ENCODE results near the gene LSM7. TPM values are rescaled to one million over a fixed set of nuclear protein-coding genes. Genes with fewer than 3 reads are reported as not detected.

The LSM7 gene
- total RNA-seq, 3 donors from 2014 or later = 95.1 to 188 (median 125) TPM

DNA sequence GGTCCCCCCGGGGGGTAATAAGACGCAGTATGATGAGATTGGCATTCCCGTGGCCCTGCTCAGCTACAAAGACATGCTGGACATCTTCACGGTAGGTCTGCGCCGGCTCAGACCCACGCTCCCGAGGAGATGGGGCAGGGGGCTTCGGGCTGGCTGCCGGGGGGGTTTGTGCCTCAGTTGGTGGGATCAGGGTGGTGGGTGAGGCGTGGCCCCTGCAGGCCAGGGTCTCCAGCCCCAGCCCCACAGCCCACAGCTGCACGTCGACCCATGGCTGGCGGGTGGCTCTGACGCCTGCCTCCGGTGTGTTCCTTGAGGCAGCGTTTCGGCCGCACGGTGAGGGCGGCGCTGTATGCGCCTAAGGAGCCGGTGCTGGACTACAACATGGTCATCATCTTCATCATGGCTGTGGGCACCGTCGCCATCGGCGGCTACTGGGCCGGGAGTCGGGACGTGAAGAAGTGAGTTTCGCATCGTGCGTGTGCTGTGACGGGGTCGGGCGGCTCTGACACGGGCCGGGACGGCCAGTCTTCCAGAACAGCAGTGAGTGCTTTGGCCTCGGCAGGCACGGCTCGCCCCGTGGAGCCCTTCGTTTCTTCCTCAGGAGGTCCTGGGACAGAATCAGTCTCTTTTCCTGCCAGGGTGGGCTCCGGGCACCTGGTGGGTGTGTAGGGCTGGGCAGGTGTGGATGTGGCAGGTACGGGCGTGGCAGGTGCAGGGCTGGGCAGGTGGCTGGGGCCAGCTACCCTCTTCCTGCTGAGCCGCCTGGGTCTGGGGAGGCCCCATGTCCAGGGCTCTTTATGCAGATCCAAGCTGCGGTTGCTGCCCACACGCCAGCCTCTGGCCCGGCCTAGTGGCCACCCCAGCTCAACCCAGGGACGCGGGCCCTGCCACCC is 10.6 kb upstream of the LSM7 start:
- Histone ChIP-seq H3K36me3 (no peaks in the 10 kb centered on the region), H3K27ac (no peak overlapping the region), H3K9me3 (no peaks in the 10 kb centered on the region), H3K4me1 (no peaks in the 10 kb centered on the region), H3K27me3 (no peaks in the 10 kb centered on the region), H3K4me3 (no peak overlapping the region)
- TF ChIP-seq, protein P1, sequence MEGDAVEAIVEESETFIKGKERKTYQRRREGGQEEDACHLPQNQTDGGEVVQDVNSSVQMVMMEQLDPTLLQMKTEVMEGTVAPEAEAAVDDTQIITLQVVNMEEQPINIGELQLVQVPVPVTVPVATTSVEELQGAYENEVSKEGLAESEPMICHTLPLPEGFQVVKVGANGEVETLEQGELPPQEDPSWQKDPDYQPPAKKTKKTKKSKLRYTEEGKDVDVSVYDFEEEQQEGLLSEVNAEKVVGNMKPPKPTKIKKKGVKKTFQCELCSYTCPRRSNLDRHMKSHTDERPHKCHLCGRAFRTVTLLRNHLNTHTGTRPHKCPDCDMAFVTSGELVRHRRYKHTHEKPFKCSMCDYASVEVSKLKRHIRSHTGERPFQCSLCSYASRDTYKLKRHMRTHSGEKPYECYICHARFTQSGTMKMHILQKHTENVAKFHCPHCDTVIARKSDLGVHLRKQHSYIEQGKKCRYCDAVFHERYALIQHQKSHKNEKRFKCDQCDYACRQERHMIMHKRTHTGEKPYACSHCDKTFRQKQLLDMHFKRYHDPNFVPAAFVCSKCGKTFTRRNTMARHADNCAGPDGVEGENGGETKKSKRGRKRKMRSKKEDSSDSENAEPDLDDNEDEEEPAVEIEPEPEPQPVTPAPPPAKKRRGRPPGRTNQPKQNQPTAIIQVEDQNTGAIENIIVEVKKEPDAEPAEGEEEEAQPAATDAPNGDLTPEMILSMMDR (IDR thresholded peaks at IDR 0.05) = no peak
- TF ChIP-seq POLR2AphosphoS5 (IDR thresholded peaks at IDR 0.05) (no peak), POLR2A (IDR thresholded peaks at IDR 0.05) (no peak)
- intact Hi-C loops (cut with DNase I; ENCODE audit: low total_unique reads) = no loop called here
- DNase-seq (ENCODE audit: low spot score in 2 of 2) = no peak

DNA sequence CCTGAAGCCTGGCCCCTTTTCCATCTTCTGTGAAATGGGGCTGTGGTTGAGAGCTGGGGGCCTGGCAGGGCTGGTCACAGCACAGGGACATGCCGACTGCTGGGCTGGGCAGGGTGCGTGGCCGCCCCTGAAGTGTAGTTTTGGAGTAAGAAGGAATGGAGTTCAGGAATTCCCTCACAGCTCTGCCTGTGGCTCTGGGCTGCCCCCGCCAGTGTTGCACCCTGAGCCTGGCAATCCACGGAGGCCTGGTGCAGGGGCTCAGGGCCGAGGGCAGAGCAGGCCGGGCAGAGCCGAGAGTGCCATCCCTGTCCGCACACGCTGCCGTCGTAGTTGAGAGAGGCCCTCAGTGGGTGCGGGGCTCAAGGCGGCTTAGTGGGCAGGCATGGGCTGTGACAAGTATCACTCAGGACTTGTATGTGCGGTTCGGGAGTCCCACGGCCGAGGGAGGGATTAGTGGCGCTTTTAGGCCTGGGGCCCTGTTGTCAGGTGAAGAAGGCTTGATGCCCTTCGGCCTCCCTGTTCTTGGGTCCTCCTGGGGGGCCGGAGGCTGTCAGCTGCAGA is 9.7 kb upstream of the LSM7 start:
- Histone ChIP-seq H3K4me1 (no peaks in the 10 kb centered on the region), H3K9me3 (no peaks in the 10 kb centered on the region), H3K27me3 (no peaks in the 10 kb centered on the region), H3K36me3 (no peaks in the 10 kb centered on the region), H3K4me3 (no peak overlapping the region), H3K27ac (no peak overlapping the region)
- TF ChIP-seq POLR2AphosphoS5 (IDR thresholded peaks at IDR 0.05) = no peak
- TF ChIP-seq, protein P1 (IDR thresholded peaks at IDR 0.05) = no peak
- no peak for TF ChIP-seq POLR2A (IDR thresholded peaks at IDR 0.05)
- no peak for DNase-seq (ENCODE audit: low spot score in 2 of 2)
- intact Hi-C loops (cut with DNase I; ENCODE audit: low total_unique reads) = no loop called here

DNA sequence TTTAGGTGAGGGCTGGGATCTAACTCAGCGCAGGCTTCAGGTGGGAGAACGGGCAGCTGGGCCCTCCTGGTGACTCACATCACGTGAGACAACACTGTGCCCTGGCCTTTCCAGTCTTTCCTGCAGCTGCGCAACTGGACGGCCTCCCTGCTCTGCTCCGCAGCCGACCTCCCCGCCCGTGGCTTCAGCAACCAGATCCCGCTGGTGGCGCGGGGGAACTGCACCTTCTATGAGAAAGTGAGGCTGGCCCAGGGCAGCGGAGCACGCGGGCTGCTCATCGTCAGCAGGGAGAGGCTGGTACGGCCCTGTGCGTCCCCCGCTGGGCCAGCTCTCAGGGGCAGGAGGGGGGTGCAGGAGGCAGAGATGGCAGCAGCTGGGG is 8.9 kb upstream of the LSM7 start:
- TF ChIP-seq POLR2A (IDR thresholded peaks at IDR 0.05) (no peak), POLR2AphosphoS5 (IDR thresholded peaks at IDR 0.05) (no peak)
- TF ChIP-seq, protein P1 (IDR thresholded peaks at IDR 0.05) = peak in 1 of 3 donors; percentile 10
- Histone ChIP-seq H3K27ac (no peak overlapping the region), H3K4me1 (peaks cover 3% of the 10 kb centered on the region in 2 donors), H3K36me3 (no peaks in the 10 kb centered on the region), H3K4me3 (no peak overlapping the region), H3K9me3 (no peaks in the 10 kb centered on the region), H3K27me3 (no peaks in the 10 kb centered on the region)
- no peak for DNase-seq (ENCODE audit: low spot score in 2 of 2)
- intact Hi-C loops (cut with DNase I; ENCODE audit: low total_unique reads) = no loop called here

DNA sequence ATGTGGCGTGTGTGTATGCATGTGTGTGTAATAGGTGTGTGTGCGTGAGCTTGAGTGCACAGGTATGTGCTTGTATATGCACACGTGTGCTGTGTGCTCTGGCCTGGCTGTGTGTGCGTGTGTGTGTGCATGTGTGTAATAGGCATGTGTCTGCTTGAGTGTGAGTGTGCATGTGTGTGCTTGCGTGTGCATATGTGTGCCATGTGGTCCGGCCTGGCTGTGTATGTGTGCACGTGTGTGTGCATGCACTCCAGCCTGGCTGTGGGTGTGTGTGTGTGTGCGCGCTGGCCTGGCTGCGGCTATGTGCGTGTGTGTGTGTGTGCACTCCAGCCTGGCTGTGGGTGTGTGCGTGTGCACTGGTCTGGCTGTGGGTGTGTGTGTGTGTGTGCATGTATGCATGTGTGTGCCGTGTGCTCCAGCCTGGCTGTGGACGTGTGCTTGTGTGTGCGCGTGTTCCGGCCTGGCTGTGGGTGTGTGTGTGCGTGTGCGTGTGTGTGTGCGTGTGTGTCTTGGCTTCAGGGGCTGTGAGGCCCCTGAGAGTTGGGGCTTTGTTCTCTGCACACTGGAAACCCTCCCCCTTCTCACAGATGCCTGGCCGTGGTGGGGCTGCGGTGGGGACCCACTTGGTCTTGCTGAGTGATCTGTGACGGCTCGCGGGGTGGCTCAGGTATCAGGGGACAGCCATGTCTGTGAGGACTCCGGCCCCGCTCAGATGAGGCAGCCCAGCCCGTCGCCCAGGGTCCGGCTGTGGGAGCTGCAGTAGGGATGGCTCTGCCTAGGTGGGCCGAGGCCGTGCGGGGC is 8.3 kb upstream of the LSM7 start:
- Histone ChIP-seq H3K4me1 (peaks cover 3 to 7% of the 10 kb centered on the region in 2 donors), H3K36me3 (no peaks in the 10 kb centered on the region), H3K9me3 (no peaks in the 10 kb centered on the region), H3K27ac (no peak overlapping the region), H3K4me3 (no peak overlapping the region), H3K27me3 (no peaks in the 10 kb centered on the region)
- TF ChIP-seq POLR2AphosphoS5 (IDR thresholded peaks at IDR 0.05) (no peak), POLR2A (IDR thresholded peaks at IDR 0.05) (no peak)
- TF ChIP-seq, protein P1 (IDR thresholded peaks at IDR 0.05) = no peak
- intact Hi-C loops (cut with DNase I; ENCODE audit: low total_unique reads) = no loop called here
- DNase-seq (ENCODE audit: low spot score in 2 of 2) = no peak

All from breast epithelium (tissue), 4 donors.